H1 (cell line): Measurements from ENCODE around the gene ACOT6.

ENCODE experiments used
- MAFK ChIP-seq: IDR thresholded peaks from 2 replicates; pipeline ENCODE4 v1.6.1; 2012; ENCODE audit warnings: low read depth, mild to moderate bottlenecking, improper control_type of control experiment, low read length
- POLR2A ChIP-seq, 2 experiments: IDR thresholded peaks; 1 replicate in 1 of 2; 2 replicates in 1 of 2; pipeline ENCODE4 v1.6.1; 2011; ENCODE audit warnings: low read depth in 2 of 2, low read length in 2 of 2, mild to moderate bottlenecking in 2 of 2; ENCODE audit errors: control extremely low read depth in 1 of 2
- POLR2AphosphoS5 ChIP-seq: IDR thresholded peaks from 2 replicates; pipeline ENCODE4 v1.6.1; 2011; ENCODE audit warnings: low read depth, low read length
- RBBP5 ChIP-seq: IDR thresholded peaks from 2 replicates; pipeline ENCODE4 v1.7.1; 2012; ENCODE audit warnings: low read depth, mild to moderate bottlenecking, inconsistent platforms, low read length, moderate library complexity, borderline replicate concordance
- RFX5 ChIP-seq: IDR thresholded peaks from 2 replicates; pipeline ENCODE4 v1.6.1; 2011; ENCODE audit warnings: low read depth, low read length, improper control_type of control experiment, borderline replicate concordance
- TAF1 ChIP-seq: IDR thresholded peaks from 2 replicates; pipeline ENCODE4 v1.6.1; 2011; ENCODE audit warnings: mild to moderate bottlenecking, low read depth, low read length
- TF ChIP-seq, protein P1 (sequence below), 3 experiments: IDR thresholded peaks; 1 replicate in 2 of 3; 2 replicates in 1 of 3; pipeline versions ENCODE4 v1.5.1 to v1.6.1; 2011; ENCODE audit warnings: low read length in 3 of 3, mild to moderate bottlenecking in 3 of 3, inconsistent platforms in 2 of 3, low read depth in 1 of 3, moderate library complexity in 1 of 3; ENCODE audit not compliant: insufficient read depth in 1 of 3; ENCODE audit errors: control extremely low read depth in 1 of 3

DNA sequence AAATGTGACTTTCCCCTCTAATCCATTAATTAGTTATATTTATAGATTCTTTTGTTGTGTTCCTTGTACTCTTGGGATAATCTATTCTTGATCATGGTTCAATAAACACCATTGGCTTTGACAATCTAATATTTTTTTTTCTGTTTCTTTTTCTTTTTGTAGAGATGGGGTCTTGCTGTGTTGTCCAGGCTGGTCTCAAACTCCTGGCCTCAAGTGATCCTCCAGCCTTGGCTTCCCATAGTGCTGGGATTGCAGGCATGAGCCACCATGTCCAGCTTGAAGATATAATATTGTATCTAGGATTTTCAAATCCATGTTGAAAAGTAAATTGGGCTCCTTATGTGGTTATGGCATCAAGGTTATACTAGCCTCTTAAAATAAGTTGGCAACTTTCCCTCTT is 38.7 kb downstream of the ACOT6 start:
- TF ChIP-seq RBBP5, result no peak
- TF ChIP-seq, protein P1, sequence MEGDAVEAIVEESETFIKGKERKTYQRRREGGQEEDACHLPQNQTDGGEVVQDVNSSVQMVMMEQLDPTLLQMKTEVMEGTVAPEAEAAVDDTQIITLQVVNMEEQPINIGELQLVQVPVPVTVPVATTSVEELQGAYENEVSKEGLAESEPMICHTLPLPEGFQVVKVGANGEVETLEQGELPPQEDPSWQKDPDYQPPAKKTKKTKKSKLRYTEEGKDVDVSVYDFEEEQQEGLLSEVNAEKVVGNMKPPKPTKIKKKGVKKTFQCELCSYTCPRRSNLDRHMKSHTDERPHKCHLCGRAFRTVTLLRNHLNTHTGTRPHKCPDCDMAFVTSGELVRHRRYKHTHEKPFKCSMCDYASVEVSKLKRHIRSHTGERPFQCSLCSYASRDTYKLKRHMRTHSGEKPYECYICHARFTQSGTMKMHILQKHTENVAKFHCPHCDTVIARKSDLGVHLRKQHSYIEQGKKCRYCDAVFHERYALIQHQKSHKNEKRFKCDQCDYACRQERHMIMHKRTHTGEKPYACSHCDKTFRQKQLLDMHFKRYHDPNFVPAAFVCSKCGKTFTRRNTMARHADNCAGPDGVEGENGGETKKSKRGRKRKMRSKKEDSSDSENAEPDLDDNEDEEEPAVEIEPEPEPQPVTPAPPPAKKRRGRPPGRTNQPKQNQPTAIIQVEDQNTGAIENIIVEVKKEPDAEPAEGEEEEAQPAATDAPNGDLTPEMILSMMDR (IDR thresholded peaks at IDR 0.05; ENCODE audit: control extremely low read depth in 1 of 3, insufficient read depth in 1 of 3, low read depth in 1 of 3, low read length in 3 of 3), result no peak
- TF ChIP-seq TAF1, result no peak
- no peak for TF ChIP-seq POLR2A (IDR thresholded peaks at IDR 0.05; ENCODE audit: control extremely low read depth in 1 of 2, low read depth in 2 of 2, low read length in 2 of 2)
- no peak for TF ChIP-seq POLR2AphosphoS5
- no peak for TF ChIP-seq MAFK
- TF ChIP-seq RFX5, result no peak
